ENCODE data around the gene GRM8.

DNA sequence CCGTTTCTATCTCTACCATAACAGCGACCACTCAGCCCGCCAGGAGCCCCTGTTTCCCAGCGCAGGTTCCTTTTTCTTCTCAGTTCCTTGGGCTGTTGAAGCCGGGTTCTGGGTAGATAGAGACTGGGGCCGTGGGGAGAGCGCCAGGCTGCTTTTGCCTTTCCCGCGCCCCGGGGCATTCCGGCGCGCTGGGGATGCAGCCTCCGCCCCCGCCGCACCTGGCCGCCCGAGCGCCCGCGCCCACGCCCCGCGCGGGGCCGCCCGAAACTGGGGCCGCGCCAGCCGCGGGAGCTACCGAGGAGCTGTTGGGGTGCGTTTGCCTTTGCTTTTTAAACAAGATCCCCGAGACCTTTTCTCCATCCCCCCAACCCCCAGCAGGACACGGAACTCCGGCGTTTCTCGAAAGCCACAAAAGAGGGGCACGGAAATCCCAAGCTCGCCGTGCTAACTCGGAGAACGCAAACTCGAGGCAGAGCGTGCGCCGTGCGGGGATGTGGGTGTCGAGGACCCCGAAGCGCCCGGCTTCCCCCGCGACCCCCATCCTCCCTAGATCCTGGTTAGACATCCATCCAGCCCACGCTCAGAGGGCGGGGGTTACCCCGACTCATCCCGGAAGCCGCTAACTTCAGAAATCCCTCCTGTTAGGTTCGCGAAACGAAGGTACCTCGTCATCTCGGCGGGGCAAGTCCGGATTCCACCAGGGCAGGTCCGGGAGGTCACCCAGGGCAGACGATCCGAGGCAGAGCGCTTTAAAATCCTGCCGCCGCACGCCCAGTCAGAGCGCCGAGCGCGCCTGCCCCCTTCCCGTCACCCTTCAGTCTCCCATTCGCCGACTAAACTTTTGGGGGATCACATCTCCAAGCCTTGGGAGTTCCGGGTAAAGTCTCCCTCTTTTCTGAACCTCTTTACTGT lies 1.0 kb downstream of the GRM8 start:
- TF ChIP-seq TAF1 (IDR thresholded peaks at IDR 0.05; ENCODE audit: borderline replicate concordance, low read depth, low read length): no peak
- no peak for TF ChIP-seq POLR2A (IDR thresholded peaks at IDR 0.05; ENCODE audit: low read depth, low read length)
- TF ChIP-seq POLR2AphosphoS5 (IDR thresholded peaks at IDR 0.05; ENCODE audit: low read depth, low read length): no peak

All from GM12892 (cell line).